Retinal pigment epithelial cell (primary cell): Measurements from ENCODE around the gene VAMP4.
"Not testable (repeated sequence)": the region's sequence is repeated elsewhere in the genome, so short reads cannot be mapped to it uniquely, and the experiment has no call there.

ENCODE experiments used
- DNase-seq: peaks from one replicate; pipeline ENCODE4 v3.0.0-alpha.2; 2010; ENCODE audit warnings: low read depth
- H3K4me3 ChIP-seq: 2 replicates; pipeline ENCODE4 v1.5.1; 2011; ENCODE audit warnings: mild to moderate bottlenecking, low read length, control low read depth, moderate library complexity
- TF ChIP-seq, protein P1 (sequence below): conservative IDR thresholded peaks from 2 replicates; pipeline ENCODE4 v1.5.1; 2011; ENCODE audit warnings: low read depth, low read length, control low read depth, inconsistent platforms

VAMP4 gene

DNA sequence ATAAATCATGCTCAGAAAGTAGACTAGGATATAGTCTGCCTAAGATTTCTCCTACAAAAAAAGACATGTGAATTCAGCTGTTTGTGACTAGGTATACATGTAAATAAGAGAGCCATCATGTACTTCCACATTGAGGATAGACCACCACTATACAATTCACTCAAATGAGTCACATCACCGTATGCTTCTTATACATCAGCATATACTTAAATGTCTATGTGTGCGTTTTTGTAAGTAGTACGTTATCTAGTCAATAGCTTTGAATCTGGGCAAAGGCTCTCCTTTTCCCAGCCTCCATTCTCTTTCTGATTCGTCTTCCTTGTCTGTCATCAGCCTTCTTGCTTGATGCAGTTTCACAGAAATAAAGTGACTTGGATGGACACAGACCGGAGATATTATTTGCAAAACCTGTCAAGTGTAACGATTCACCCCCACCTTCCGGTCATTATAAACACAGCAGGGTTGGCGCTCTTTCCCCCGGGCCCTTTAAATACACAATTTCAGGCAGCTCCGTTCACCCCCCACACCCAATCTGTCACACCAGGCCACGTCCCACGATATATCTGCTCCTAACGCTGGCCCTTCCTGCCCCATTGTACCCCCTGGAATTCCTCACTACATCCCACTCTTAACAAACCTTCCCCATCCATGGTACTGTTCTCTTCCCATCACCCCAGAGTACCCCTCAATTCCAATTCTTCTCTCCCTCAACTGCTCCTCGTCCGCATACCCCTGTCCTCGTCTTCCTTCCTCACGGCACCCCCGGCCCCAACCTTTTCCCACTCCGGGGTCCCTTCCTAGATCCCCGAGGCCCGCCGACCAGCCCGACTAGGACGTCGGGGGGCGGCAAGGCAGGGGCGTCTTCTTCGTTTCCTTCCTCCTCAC lies 636 bp downstream of the VAMP4 start:
- TF ChIP-seq, protein P1, sequence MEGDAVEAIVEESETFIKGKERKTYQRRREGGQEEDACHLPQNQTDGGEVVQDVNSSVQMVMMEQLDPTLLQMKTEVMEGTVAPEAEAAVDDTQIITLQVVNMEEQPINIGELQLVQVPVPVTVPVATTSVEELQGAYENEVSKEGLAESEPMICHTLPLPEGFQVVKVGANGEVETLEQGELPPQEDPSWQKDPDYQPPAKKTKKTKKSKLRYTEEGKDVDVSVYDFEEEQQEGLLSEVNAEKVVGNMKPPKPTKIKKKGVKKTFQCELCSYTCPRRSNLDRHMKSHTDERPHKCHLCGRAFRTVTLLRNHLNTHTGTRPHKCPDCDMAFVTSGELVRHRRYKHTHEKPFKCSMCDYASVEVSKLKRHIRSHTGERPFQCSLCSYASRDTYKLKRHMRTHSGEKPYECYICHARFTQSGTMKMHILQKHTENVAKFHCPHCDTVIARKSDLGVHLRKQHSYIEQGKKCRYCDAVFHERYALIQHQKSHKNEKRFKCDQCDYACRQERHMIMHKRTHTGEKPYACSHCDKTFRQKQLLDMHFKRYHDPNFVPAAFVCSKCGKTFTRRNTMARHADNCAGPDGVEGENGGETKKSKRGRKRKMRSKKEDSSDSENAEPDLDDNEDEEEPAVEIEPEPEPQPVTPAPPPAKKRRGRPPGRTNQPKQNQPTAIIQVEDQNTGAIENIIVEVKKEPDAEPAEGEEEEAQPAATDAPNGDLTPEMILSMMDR, result peak; percentile 30
- DNase-seq, result no peak
- peak overlapping the region; percentile 88 for H3K4me3 ChIP-seq

DNA sequence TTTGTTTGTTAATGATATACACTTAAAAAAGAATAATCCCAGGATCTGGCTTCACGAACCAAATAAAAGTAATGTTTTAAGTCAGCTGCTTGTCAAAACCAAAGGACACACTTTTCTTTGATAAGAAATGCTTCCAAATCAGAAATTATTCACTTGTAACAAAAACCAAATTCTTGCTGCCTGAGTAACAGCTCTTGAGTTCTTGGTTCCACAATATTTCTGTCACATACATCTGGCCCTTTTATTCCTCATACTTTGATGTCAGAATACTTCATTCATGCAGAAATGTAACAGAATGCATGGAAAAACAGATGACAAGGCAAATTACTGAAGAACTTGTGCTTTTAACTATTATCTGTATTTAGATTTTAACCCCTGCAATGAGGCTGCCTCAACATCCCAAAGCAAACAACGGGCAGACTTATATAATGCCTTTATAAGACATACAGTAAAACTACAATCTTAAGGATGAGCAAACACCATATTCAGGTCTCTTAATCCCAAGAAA lies 1.5 kb downstream of the VAMP4 start:
- TF ChIP-seq, protein P1, result no peak
- H3K4me3 ChIP-seq, result no peak overlapping the region
- DNase-seq, result no peak

DNA sequence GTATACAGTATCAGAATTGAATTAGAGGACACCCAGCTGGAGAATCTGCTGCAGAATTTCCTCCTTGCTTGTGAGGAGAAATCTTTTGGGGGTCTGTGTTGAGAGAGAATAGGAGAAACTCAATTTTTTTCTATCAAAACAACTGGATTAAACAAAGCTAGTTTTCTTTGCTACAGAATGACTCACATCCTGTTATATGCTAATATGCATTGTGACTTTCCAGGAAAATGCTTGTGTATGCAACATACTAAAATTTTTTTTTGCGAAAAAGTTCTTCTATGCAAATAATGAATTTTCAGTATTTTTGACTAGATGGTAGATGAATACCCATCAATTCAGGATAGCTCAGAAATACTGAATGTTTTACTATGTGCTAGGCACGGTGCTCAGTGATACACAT lies 2.2 kb downstream of the VAMP4 start:
- no peak for DNase-seq
- TF ChIP-seq, protein P1, result no peak
- no peak overlapping the region for H3K4me3 ChIP-seq

DNA sequence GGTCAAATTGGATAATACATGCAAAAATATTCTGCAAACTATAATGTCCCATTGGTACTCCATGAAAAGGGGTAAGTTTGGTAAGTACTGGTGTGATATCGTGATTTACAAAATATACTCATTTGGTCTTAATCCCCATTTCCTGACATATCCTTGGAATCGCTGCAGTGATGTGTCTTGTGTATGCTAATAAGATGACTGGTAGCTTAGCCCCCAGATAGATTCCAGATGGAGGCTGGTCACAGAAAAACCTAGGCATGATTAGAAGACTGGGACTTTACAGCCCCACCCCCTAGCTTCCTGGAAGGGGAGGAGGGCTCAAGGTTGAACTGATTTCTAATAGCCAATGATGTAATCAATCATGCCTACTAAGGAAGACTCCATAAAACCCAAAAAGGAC lies 3.0 kb downstream of the VAMP4 start:
- H3K4me3 ChIP-seq, result no peak overlapping the region
- TF ChIP-seq, protein P1, result no peak
- no peak for DNase-seq

DNA sequence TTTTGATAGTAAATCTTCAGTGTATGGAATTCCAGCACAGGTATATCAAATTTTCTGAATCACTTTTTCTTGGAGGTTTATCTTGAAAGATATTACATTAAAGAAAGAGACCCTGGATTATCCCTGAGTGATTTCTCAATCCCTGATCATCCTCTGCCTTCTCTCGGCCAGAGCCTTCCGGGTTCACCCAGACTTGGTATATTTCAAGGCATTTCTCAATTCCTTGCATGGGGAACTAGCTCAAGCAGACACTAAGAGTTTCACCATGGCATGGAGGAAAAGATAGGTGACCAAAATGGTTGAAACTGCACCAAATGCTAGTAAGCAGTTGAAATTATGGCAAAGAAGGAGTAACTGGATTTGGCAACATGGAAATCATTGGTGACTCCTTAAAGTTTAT lies 5.7 kb downstream of the VAMP4 start:
- TF ChIP-seq, protein P1, result no peak
- DNase-seq, result no peak
- H3K4me3 ChIP-seq, result no peak overlapping the region

DNA sequence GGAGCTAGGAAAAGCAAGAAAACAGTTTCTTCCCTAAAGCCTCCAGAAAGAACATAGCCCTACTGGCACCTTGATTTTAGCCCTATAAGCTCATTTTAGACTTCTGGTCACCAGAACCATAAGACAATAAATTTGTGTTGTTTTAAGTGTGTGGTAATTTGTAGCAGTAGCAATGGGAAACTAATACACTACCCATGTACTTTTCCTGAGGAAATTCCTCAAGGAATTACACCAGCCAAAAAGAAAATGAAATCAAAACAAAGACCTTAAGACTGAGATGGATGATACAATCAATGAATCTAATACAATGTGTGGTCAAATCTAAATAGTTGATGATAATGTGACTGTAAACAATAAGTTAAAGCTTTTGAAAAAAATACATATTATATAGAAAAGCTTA lies 11.8 kb downstream of the VAMP4 start:
- TF ChIP-seq, protein P1, result no peak
- no peak overlapping the region for H3K4me3 ChIP-seq
- no peak for DNase-seq

DNA sequence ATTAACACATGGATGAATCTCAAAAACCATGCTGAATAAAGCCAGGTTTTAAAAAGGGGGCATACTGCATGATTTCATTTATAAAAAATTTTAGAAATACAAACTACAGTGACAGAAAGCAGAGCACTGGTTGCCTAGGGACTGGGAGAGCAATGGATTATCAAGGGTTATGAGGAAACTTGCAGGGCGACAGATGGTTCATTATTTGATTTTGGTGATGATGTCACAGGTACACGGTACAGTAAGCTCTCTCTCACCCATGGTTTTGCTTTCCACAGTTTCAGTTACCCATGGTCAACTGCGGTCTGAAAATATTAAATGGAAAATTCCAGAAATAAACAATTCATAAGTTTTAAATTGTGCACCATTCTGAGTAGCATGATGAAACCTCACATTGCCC lies 14.1 kb downstream of the VAMP4 start:
- H3K4me3 ChIP-seq, result no peak overlapping the region
- DNase-seq, result no peak
- TF ChIP-seq, protein P1, result no peak

DNA sequence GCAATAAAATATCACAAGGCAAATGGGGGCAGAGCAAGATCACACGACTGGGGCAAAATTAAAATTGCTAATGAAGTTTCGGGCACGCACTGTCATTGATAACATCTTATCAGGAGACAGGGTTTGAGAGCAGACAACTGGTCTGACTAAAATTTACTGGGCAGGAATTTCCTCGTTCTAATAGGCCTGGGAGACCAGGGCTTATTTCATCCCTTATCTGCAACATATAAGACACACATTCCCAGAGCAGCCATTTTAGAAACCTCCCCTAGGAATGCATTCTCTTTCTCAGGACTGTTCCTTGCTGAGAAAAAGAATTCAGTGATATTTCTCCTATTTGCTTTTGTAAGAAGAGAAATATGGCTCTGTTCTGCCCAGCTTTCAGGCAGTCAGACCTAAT lies 18.7 kb downstream of the VAMP4 start:
- H3K4me3 ChIP-seq, DNase-seq: not testable (repeated sequence)
